SK-N-SH treated with all-trans-retinoic acid at 6 μM for 48 hours (cell line): ENCODE measurements around the gene KRT16.
"Not testable (repeated sequence)": the region's sequence is repeated elsewhere in the genome, so short reads cannot be mapped to it uniquely, and the experiment has no call there.

Source experiments
- ATAC-seq: fragments of 200-7000 bp; cut with Tn5 transposase; 3 replicates; pipeline ENCODE4 v1.9.1; 2020; ENCODE audit warnings: mild to moderate bottlenecking, moderate library complexity
- ARNTL ChIP-seq: fragments of 450-650 bp; formaldehyde crosslinking; IDR thresholded peaks from 2 replicates; pipeline ENCODE4 v1.5.0; 2020; ENCODE audit warnings: low read depth, mild to moderate bottlenecking, moderate library complexity, borderline replicate concordance
- BACH2 ChIP-seq: fragments of 250-450 bp; sonication (Bioruptor Pico); IDR thresholded peaks from 2 replicates; pipeline ENCODE4 v1.9.0; 2021; ENCODE audit warnings: mild to moderate bottlenecking, borderline replicate concordance
- CSDC2 ChIP-seq: fragments of 250-450 bp; sonication (Bioruptor Pico); IDR thresholded peaks from 2 replicates; pipeline ENCODE4 v1.5.0; 2020; ENCODE audit warnings: mild to moderate bottlenecking, moderate library complexity
- ESRRG ChIP-seq: fragments of 250-450 bp; sonication (Bioruptor Pico); IDR thresholded peaks from 2 replicates; pipeline ENCODE4 v1.6.1; 2021; ENCODE audit warnings: mild to moderate bottlenecking
- ISL1 ChIP-seq: fragments of 250-450 bp; sonication (Bioruptor Pico); IDR thresholded peaks from 2 replicates; pipeline ENCODE4 v2.1.2; 2022; ENCODE audit warnings: mild to moderate bottlenecking, moderate library complexity
- OSR1 ChIP-seq: fragments of 250-450 bp; sonication (Bioruptor Pico); IDR thresholded peaks from 2 replicates; pipeline ENCODE4 v1.8.0; 2022; ENCODE audit warnings: moderate library complexity, mild to moderate bottlenecking, inconsistent platforms
- PPARA ChIP-seq: fragments of 250-450 bp; sonication (Bioruptor Pico); IDR thresholded peaks from 2 replicates; pipeline ENCODE4 v1.5.0; 2020; ENCODE audit warnings: mild to moderate bottlenecking, borderline replicate concordance
- RARB ChIP-seq: fragments of 250-450 bp; sonication (Bioruptor Pico); IDR thresholded peaks from 2 replicates; pipeline ENCODE4 v1.8.0; 2021; ENCODE audit warnings: mild to moderate bottlenecking, moderate library complexity
- SNAI2 ChIP-seq: fragments of 250-450 bp; sonication (Bioruptor Pico); IDR thresholded peaks from 2 replicates; pipeline ENCODE4 v1.5.0; 2020; ENCODE audit warnings: mild to moderate bottlenecking, moderate library complexity
- TCF4 ChIP-seq: fragments of 250-450 bp; sonication (Bioruptor Pico); IDR thresholded peaks from 2 replicates; pipeline ENCODE4 v1.8.0; 2021; ENCODE audit warnings: mild to moderate bottlenecking, moderate library complexity, borderline replicate concordance
- TOX ChIP-seq: fragments of 250-450 bp; sonication (Bioruptor Pico); IDR thresholded peaks from 2 replicates; pipeline ENCODE4 v1.8.0; 2021; ENCODE audit warnings: mild to moderate bottlenecking, moderate library complexity, borderline replicate concordance
- ZC3H10 ChIP-seq: fragments of 250-450 bp; sonication (Bioruptor Pico); IDR thresholded peaks from 2 replicates; pipeline ENCODE4 v1.5.1; 2021; ENCODE audit warnings: mild to moderate bottlenecking, moderate library complexity
- ZFP3 ChIP-seq: fragments of 250-450 bp; sonication (Bioruptor Pico); IDR thresholded peaks from 2 replicates; pipeline ENCODE4 v1.5.0; 2020; ENCODE audit warnings: mild to moderate bottlenecking, moderate library complexity
- ZFP30 ChIP-seq: fragments of 450-650 bp; formaldehyde crosslinking; IDR thresholded peaks from 2 replicates; pipeline ENCODE4 v1.5.0; 2022; ENCODE audit warnings: mild to moderate bottlenecking, moderate library complexity
- ZNF565 ChIP-seq: fragments of 450-650 bp; formaldehyde crosslinking; conservative IDR thresholded peaks from 2 replicates; pipeline ENCODE4 v1.5.0; 2020; ENCODE audit warnings: low read depth, mild to moderate bottlenecking, moderate library complexity
- ZNF70 ChIP-seq: fragments of 450-650 bp; formaldehyde crosslinking; IDR thresholded peaks from 2 replicates; pipeline ENCODE4 v1.5.0; 2020; ENCODE audit warnings: mild to moderate bottlenecking, moderate library complexity
- ZNF8 ChIP-seq: fragments of 450-650 bp; formaldehyde crosslinking; IDR thresholded peaks from 2 replicates; pipeline ENCODE4 v1.5.0; 2020; ENCODE audit warnings: mild to moderate bottlenecking, moderate library complexity
- TF ChIP-seq, protein P1 (sequence below): fragments of 250-450 bp; sonication (Bioruptor Pico); IDR thresholded peaks from 2 replicates; pipeline ENCODE4 v1.8.0; 2021; ENCODE audit warnings: low read depth, mild to moderate bottlenecking, moderate library complexity, borderline replicate concordance
- TF ChIP-seq, protein P2 (sequence below): fragments of 250-450 bp; sonication (Bioruptor Pico); IDR thresholded peaks from 2 replicates; pipeline ENCODE4 v1.5.1; 2021; ENCODE audit warnings: mild to moderate bottlenecking, moderate library complexity
- TF ChIP-seq, protein P3 (sequence below): fragments of 250-450 bp; sonication (Bioruptor Pico); IDR thresholded peaks from 2 replicates; pipeline ENCODE4 v1.5.0; 2020; ENCODE audit warnings: mild to moderate bottlenecking, moderate library complexity
- TF ChIP-seq, protein P4 (sequence below): fragments of 250-450 bp; sonication (Bioruptor Pico); IDR thresholded peaks from 2 replicates; pipeline ENCODE4 v1.5.1; 2020; ENCODE audit warnings: low read depth, mild to moderate bottlenecking, moderate library complexity
- TF ChIP-seq, protein P5 (sequence below): fragments of 250-450 bp; sonication (Bioruptor Pico); IDR thresholded peaks from 2 replicates; pipeline ENCODE4 v1.8.0; 2020; ENCODE audit warnings: mild to moderate bottlenecking, moderate library complexity, borderline replicate concordance

Gene KRT16

DNA sequence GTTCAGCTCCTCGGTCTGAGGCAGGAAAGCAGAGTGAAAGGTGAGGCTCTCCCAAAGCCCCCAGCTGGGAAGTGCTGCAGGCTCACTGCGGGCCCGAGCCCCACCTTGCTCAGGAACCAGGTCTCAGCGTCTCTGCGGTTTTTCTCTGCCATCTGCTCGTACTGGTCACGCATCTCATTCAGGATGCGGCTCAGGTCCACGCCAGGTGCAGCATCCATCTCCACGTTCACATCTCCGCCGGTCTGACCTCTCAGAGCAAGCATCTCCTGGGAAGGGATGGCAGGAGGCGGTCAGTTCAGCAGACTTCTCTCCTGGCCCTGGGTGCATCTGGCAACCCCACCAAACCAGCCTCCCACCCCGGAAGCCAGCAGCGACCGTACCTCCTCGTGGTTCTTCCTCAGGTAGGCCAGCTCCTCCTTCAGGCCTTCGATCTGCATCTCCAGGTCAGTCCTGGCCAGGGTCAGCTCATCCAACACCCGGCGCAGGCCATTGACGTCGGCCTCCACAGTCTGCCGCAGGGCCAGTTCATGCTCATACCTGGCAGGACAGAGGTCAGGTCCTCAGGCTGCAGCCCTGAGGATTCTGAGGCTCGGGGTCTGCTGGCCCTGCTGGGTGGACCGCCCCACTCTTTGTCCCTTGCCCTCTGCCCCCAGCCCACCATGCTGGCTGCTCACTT lies 1.5 kb downstream of the KRT16 start:
- TF ChIP-seq SNAI2 (CRISPR knock-in tag) = no peak
- no peak for TF ChIP-seq ZFP30 (CRISPR knock-in tag)
- TF ChIP-seq ARNTL (CRISPR knock-in tag) = no peak
- TF ChIP-seq ZC3H10 = no peak
- TF ChIP-seq, protein P1, sequence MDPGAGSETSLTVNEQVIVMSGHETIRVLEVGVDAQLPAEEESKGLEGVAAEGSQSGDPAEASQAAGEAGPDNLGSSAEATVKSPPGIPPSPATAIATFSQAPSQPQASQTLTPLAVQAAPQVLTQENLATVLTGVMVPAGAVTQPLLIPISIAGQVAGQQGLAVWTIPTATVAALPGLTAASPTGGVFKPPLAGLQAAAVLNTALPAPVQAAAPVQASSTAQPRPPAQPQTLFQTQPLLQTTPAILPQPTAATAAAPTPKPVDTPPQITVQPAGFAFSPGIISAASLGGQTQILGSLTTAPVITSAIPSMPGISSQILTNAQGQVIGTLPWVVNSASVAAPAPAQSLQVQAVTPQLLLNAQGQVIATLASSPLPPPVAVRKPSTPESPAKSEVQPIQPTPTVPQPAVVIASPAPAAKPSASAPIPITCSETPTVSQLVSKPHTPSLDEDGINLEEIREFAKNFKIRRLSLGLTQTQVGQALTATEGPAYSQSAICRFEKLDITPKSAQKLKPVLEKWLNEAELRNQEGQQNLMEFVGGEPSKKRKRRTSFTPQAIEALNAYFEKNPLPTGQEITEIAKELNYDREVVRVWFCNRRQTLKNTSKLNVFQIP (CRISPR knock-in tag) = no peak
- no peak for TF ChIP-seq ZFP3 (CRISPR knock-in tag)
- TF ChIP-seq ZNF70 (CRISPR knock-in tag) = no peak
- TF ChIP-seq BACH2 (CRISPR knock-in tag) = no peak
- ATAC-seq = no peak

DNA sequence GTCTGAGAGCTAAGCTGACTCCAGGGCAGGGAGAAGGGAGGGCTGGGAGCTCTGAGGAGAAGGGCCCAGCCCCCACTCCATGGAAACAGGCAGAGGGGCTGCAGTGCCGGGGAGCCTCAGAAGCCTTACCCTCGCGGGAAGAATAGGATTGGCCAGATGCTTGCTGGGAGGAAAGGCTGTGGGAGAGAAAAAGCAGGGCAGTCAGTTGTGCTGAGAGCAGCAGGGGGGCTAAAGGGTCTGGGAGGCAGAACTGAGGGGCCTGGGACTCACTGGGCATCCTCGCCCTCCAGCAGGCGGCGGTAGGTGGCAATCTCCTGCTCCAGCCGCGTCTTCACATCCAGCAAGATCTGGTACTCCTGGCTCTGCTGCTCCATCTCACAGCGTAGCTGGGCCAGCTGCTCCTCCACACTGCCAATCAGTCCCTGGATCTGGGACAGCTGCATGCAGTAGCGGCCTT lies 2.5 kb downstream of the KRT16 start:
- ATAC-seq = peak; percentile 44; the same call in 2 of the 3 replicates

DNA sequence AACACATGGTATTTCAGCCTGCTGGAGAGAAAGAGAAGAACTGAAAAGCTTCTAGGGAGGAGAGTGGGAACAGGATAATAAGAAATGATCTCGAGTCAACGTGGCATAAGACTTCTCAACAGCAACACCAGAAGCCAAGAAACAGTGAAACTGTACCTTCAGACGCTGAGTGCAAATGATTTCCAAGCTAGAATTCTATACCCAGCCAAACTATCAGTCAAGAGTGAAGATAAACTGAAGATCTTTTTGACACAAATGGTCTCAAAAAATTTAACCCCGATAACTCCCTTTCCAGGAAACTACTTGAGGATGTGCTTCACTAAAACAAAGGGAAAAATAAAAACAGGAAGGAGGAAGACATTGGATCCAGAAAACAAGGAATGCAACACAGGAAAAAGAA lies 5.6 kb downstream of the KRT16 start:
- ATAC-seq = not testable (repeated sequence)

DNA sequence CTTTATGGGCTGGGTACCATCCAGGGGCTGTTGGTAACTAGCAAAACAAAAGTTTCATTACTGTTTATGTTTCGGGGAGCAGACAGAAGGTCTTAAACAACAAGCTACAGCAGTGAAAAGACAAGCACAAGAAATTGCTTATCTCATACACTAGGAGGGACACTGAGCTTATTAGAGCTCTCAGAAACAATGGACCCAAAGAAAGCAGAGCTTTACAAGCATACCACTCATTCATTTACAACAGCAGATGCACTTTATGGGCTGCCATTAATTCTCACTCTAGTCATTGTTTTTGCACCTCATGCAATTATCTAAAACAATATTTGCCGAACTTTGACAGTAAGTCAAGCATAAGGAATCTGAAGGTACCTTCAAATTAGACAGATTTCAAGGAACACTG lies 10.0 kb downstream of the KRT16 start:
- no peak for ATAC-seq

More for the DNA sequence above, 10.0 kb downstream of the KRT16 start:
- TF ChIP-seq SNAI2 (CRISPR knock-in tag) (no peak), CSDC2 (CRISPR knock-in tag) (no peak), ZFP3 (CRISPR knock-in tag) (no peak), OSR1 (CRISPR knock-in tag) (no peak), BACH2 (CRISPR knock-in tag) (no peak), ZNF8 (CRISPR knock-in tag) (no peak), ISL1 (CRISPR knock-in tag) (no peak), PPARA (CRISPR knock-in tag) (no peak), TCF4 (no peak), ZNF565 (CRISPR knock-in tag) (no peak), ARNTL (CRISPR knock-in tag) (no peak), RARB (CRISPR knock-in tag) (no peak), TOX (CRISPR knock-in tag) (no peak), ESRRG (CRISPR knock-in tag) (no peak), ZNF70 (CRISPR knock-in tag) (no peak)
- TF ChIP-seq, protein P2, sequence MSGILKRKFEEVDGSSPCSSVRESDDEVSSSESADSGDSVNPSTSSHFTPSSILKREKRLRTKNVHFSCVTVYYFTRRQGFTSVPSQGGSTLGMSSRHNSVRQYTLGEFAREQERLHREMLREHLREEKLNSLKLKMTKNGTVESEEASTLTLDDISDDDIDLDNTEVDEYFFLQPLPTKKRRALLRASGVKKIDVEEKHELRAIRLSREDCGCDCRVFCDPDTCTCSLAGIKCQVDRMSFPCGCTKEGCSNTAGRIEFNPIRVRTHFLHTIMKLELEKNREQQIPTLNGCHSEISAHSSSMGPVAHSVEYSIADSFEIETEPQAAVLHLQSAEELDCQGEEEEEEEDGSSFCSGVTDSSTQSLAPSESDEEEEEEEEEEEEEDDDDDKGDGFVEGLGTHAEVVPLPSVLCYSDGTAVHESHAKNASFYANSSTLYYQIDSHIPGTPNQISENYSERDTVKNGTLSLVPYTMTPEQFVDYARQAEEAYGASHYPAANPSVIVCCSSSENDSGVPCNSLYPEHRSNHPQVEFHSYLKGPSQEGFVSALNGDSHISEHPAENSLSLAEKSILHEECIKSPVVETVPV (CRISPR knock-in tag) = no peak
- TF ChIP-seq, protein P3, sequence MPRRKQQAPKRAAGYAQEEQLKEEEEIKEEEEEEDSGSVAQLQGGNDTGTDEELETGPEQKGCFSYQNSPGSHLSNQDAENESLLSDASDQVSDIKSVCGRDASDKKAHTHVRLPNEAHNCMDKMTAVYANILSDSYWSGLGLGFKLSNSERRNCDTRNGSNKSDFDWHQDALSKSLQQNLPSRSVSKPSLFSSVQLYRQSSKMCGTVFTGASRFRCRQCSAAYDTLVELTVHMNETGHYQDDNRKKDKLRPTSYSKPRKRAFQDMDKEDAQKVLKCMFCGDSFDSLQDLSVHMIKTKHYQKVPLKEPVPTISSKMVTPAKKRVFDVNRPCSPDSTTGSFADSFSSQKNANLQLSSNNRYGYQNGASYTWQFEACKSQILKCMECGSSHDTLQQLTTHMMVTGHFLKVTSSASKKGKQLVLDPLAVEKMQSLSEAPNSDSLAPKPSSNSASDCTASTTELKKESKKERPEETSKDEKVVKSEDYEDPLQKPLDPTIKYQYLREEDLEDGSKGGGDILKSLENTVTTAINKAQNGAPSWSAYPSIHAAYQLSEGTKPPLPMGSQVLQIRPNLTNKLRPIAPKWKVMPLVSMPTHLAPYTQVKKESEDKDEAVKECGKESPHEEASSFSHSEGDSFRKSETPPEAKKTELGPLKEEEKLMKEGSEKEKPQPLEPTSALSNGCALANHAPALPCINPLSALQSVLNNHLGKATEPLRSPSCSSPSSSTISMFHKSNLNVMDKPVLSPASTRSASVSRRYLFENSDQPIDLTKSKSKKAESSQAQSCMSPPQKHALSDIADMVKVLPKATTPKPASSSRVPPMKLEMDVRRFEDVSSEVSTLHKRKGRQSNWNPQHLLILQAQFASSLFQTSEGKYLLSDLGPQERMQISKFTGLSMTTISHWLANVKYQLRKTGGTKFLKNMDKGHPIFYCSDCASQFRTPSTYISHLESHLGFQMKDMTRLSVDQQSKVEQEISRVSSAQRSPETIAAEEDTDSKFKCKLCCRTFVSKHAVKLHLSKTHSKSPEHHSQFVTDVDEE (CRISPR knock-in tag) = no peak
- TF ChIP-seq, protein P4, sequence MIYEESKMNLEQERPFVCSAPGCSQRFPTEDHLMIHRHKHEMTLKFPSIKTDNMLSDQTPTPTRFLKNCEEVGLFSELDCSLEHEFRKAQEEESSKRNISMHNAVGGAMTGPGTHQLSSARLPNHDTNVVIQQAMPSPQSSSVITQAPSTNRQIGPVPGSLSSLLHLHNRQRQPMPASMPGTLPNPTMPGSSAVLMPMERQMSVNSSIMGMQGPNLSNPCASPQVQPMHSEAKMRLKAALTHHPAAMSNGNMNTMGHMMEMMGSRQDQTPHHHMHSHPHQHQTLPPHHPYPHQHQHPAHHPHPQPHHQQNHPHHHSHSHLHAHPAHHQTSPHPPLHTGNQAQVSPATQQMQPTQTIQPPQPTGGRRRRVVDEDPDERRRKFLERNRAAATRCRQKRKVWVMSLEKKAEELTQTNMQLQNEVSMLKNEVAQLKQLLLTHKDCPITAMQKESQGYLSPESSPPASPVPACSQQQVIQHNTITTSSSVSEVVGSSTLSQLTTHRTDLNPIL (CRISPR knock-in tag) = no peak
- TF ChIP-seq, protein P5, sequence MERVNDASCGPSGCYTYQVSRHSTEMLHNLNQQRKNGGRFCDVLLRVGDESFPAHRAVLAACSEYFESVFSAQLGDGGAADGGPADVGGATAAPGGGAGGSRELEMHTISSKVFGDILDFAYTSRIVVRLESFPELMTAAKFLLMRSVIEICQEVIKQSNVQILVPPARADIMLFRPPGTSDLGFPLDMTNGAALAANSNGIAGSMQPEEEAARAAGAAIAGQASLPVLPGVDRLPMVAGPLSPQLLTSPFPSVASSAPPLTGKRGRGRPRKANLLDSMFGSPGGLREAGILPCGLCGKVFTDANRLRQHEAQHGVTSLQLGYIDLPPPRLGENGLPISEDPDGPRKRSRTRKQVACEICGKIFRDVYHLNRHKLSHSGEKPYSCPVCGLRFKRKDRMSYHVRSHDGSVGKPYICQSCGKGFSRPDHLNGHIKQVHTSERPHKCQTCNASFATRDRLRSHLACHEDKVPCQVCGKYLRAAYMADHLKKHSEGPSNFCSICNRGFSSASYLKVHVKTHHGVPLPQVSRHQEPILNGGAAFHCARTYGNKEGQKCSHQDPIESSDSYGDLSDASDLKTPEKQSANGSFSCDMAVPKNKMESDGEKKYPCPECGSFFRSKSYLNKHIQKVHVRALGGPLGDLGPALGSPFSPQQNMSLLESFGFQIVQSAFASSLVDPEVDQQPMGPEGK = no peak
- TF ChIP-seq, protein P1 (CRISPR knock-in tag) = no peak
